K562 (cell line): ENCODE data around the gene CERS2. TPM values are rescaled to one million over a fixed set of nuclear protein-coding genes. Genes with fewer than 3 reads are reported as not detected.
A peak's percentile ranks its signal among the peaks of the same experiment; 100 is the strongest.

Source experiments
- ARID2 ChIP-seq: fragments of 450-650 bp; IDR thresholded peaks from 2 replicates; pipeline ENCODE4 v1.6.1; 2017; ENCODE audit warnings: antibody characterized with exemption, mild to moderate bottlenecking
- DNMT1 ChIP-seq: fragments of 450-650 bp; IDR thresholded peaks from 2 replicates; pipeline ENCODE4 v1.6.1; 2016; ENCODE audit warnings: antibody characterized with exemption, mild to moderate bottlenecking
- LARP7 ChIP-seq: fragments of 450-650 bp; IDR thresholded peaks from 2 replicates; pipeline ENCODE4 v1.6.1; 2016
- NFIX ChIP-seq: fragments of 250-450 bp; sonication (Bioruptor Pico); IDR thresholded peaks from 2 replicates; pipeline ENCODE4 v1.4.0; 2020; ENCODE audit warnings: low read depth, mild to moderate bottlenecking, moderate library complexity
- POLR2B ChIP-seq: fragments of 450-650 bp; IDR thresholded peaks from 2 replicates; pipeline ENCODE4 v1.6.1; 2018; ENCODE audit warnings: low read depth; ENCODE audit not compliant: partially characterized antibody
- RBFOX2 ChIP-seq: fragments of 200-400 bp; formaldehyde crosslinking; IDR thresholded peaks from 2 replicates; pipeline ENCODE4 v1.6.1; 2017; ENCODE audit warnings: low read depth, mild to moderate bottlenecking, low read length, moderate library complexity
- RBM39 ChIP-seq: fragments of 200-400 bp; formaldehyde crosslinking; optimal IDR thresholded peaks from 2 replicates; pipeline ENCODE3; 2018; ENCODE audit warnings: low read depth, low read length
- SIN3B ChIP-seq: fragments of 450-650 bp; IDR thresholded peaks from 2 replicates; pipeline ENCODE4 v1.6.1; 2017; ENCODE audit warnings: low read depth, mild to moderate bottlenecking, moderate library complexity
- ZNF263 ChIP-seq: sonication (generic); formaldehyde crosslinking; IDR thresholded peaks from 2 replicates; pipeline ENCODE4 v1.8.0; 2022; ENCODE audit warnings: mild to moderate bottlenecking, missing genetic modification reagents, borderline replicate concordance
- ZNF609 ChIP-seq: sonication (generic); formaldehyde crosslinking; IDR thresholded peaks from 2 replicates; pipeline ENCODE4 v1.8.1; 2023; ENCODE audit warnings: missing genetic modification reagents, mild to moderate bottlenecking, borderline replicate concordance
- ZNF699 ChIP-seq: fragments of 250-450 bp; sonication (Bioruptor Pico); IDR thresholded peaks from 2 replicates; pipeline ENCODE4 v1.8.0; 2021; ENCODE audit warnings: mild to moderate bottlenecking, moderate library complexity; ENCODE audit not compliant: insufficient replicate concordance
- ZSCAN29 ChIP-seq: fragments of 450-650 bp; IDR thresholded peaks from 2 replicates; pipeline ENCODE4 v1.6.1; 2017
- polyA plus RNA-seq, 8 experiments: library from polyadenylated mRNA; depleted of rRNA in 4 of 8; stranded (reverse) in 5 of 8; unstranded in 3 of 8; fragments of >200 nt; fragmentation: Nextera tagmentation in 2 of 8; fragmentation: Illumina TruSeq in 1 of 8; extraction: Ambion mirVana in 2 of 8; extraction: Trizol in 1 of 8; gene quantifications; 2 replicates each; pipeline versions ENCODE4 v1.2.1 to v1.2.3, GENCODE V29; 2011 to 2014; ENCODE audit warnings: inconsistent platforms in 1 of 8, missing spikeins in 1 of 8
- total RNA-seq, 7 experiments: library from RNA; depleted of rRNA in 6 of 7; stranded (reverse); fragments of >200 nt in 6 of 7; fragmentation: Illumina TruSeq in 2 of 7; extraction: Trizol in 2 of 7; gene quantifications; 2 replicates each; pipeline versions ENCODE4 v1.2.1 to v1.2.3, GENCODE V29; 2011 to 2021; ENCODE audit warnings: low replicate concordance in 1 of 7
- TF ChIP-seq, protein P1 (sequence below): sonication (generic); formaldehyde crosslinking; IDR thresholded peaks from 2 replicates; pipeline ENCODE4 v1.8.1; 2023; ENCODE audit warnings: mild to moderate bottlenecking, missing genetic modification reagents, moderate library complexity
- TF ChIP-seq, protein P2 (sequence below): fragments of 250-450 bp; sonication (Bioruptor Pico); IDR thresholded peaks from 2 replicates; pipeline ENCODE4 v1.4.0; 2020; ENCODE audit warnings: mild to moderate bottlenecking, moderate library complexity
- TF ChIP-seq, protein P3 (sequence below): fragments of 450-650 bp; IDR thresholded peaks from 2 replicates; pipeline ENCODE4 v1.6.1; 2016; ENCODE audit warnings: antibody characterized with exemption
- TF ChIP-seq, protein P4 (sequence below): IDR thresholded peaks from 2 replicates; pipeline ENCODE4 v1.6.1; 2016; ENCODE audit warnings: missing genetic modification characterization, missing compliant biosample characterization

The CERS2 gene
- total and polyA plus RNA-seq, 9 of the 15 experiments (the other 6 are each of a cell fraction or from before 2014, with no cell fraction given), result 23.4 to 295 (median 132) TPM

DNA sequence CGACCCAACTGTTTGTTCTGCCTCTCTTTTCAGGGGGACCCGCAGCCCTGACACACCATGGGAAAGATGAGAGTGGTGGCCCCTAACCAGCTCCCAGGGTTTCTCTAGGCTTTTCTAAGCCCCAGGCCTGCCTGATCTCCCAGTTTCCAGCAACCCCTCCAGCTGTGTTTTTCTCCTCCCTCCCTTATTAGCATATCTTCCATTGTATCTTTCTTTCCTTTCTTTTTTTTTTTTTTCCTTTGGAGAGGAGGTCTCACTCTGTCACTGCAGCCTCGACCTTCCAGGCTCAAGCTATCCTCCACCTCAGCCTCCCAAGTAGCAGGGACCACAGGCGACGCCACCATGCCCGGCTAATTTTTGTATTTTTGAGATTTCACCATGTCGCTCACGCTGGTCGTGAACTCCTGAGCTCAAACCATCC is 1.8 kb upstream of the CERS2 start (continued):
- 0 out of 2 replicates have a peak, but pooled peaks have one; percentile 36 for TF ChIP-seq ZNF609
- TF ChIP-seq, protein P1, sequence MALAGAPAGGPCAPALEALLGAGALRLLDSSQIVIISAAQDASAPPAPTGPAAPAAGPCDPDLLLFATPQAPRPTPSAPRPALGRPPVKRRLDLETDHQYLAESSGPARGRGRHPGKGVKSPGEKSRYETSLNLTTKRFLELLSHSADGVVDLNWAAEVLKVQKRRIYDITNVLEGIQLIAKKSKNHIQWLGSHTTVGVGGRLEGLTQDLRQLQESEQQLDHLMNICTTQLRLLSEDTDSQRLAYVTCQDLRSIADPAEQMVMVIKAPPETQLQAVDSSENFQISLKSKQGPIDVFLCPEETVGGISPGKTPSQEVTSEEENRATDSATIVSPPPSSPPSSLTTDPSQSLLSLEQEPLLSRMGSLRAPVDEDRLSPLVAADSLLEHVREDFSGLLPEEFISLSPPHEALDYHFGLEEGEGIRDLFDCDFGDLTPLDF (CRISPR knock-in tag), result no peak
- TF ChIP-seq ZSCAN29, result 0 out of 2 replicates have a peak, but pooled peaks have one; percentile 11
- TF ChIP-seq, protein P2, sequence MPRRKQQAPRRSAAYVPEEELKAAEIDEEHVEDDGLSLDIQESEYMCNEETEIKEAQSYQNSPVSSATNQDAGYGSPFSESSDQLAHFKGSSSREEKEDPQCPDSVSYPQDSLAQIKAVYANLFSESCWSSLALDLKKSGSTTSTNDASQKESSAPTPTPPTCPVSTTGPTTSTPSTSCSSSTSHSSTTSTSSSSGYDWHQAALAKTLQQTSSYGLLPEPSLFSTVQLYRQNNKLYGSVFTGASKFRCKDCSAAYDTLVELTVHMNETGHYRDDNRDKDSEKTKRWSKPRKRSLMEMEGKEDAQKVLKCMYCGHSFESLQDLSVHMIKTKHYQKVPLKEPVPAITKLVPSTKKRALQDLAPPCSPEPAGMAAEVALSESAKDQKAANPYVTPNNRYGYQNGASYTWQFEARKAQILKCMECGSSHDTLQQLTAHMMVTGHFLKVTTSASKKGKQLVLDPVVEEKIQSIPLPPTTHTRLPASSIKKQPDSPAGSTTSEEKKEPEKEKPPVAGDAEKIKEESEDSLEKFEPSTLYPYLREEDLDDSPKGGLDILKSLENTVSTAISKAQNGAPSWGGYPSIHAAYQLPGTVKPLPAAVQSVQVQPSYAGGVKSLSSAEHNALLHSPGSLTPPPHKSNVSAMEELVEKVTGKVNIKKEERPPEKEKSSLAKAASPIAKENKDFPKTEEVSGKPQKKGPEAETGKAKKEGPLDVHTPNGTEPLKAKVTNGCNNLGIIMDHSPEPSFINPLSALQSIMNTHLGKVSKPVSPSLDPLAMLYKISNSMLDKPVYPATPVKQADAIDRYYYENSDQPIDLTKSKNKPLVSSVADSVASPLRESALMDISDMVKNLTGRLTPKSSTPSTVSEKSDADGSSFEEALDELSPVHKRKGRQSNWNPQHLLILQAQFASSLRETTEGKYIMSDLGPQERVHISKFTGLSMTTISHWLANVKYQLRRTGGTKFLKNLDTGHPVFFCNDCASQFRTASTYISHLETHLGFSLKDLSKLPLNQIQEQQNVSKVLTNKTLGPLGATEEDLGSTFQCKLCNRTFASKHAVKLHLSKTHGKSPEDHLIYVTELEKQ (CRISPR knock-in tag), result no peak
- TF ChIP-seq LARP7, result 0 out of 2 replicates have a peak, but pooled peaks have one; percentile 36
- peak; percentile 5 for TF ChIP-seq POLR2B
- 0 out of 2 replicates have a peak, but pooled peaks have one; percentile 13 for TF ChIP-seq ZNF263 (CRISPR knock-in tag)
- no peak for TF ChIP-seq SIN3B
- TF ChIP-seq, protein P3, sequence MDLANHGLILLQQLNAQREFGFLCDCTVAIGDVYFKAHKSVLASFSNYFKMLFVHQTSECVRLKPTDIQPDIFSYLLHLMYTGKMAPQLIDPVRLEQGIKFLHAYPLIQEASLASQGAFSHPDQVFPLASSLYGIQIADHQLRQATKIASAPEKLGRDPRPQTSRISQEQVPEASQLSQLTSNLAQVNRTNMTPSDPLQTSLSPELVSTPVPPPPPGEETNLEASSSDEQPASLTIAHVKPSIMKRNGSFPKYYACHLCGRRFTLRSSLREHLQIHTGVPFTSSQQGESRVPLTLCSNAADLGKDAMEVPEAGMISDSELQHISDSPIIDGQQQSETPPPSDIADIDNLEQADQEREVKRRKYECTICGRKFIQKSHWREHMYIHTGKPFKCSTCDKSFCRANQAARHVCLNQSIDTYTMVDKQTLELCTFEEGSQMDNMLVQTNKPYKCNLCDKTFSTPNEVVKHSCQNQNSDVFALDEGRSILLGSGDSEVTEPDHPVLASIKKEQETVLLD, result 0 out of 2 replicates have a peak, but pooled peaks have one; percentile 2
- 0 out of 2 replicates have a peak, but pooled peaks have one; percentile 7 for TF ChIP-seq ARID2
- no peak for TF ChIP-seq ZNF699 (CRISPR knock-in tag)
- TF ChIP-seq RBM39, result no peak
- TF ChIP-seq NFIX (CRISPR knock-in tag), result no peak
- TF ChIP-seq, protein P4, sequence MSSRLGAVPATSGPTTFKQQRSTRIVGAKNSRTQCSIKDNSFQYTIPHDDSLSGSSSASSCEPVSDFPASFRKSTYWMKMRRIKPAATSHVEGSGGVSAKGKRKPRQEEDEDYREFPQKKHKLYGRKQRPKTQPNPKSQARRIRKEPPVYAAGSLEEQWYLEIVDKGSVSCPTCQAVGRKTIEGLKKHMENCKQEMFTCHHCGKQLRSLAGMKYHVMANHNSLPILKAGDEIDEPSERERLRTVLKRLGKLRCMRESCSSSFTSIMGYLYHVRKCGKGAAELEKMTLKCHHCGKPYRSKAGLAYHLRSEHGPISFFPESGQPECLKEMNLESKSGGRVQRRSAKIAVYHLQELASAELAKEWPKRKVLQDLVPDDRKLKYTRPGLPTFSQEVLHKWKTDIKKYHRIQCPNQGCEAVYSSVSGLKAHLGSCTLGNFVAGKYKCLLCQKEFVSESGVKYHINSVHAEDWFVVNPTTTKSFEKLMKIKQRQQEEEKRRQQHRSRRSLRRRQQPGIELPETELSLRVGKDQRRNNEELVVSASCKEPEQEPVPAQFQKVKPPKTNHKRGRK, result 0 out of 2 replicates have a peak, but pooled peaks have one; percentile 43
- TF ChIP-seq RBFOX2, result peak; percentile 47
- TF ChIP-seq DNMT1, result 0 out of 2 replicates have a peak, but pooled peaks have one; percentile 60
